ENCODE results near the gene KLF6. TPM values are rescaled to one million over a fixed set of nuclear protein-coding genes. Genes with fewer than 3 reads are reported as not detected.

KLF6 gene
- total RNA-seq, 4 donors from 2014 or later, result 23.3 to 84.7 (median 49.8) TPM

DNA sequence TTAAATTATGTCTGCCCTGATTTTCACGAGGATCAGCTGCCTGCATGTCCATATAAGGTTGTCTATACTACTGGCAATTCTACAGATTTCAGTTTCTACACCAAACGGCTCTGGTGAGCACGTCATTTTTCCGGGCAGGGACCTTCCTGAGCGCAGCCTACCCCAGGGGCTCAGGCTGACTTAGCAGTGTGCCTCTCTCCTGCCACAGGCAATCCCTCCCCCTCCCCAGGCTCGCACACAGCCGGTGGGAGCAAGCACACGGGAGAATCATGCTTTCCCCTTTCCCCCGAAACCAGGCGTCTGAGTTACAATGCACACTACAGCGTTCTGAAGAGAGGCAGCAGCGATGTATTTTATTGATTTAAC is 1.7 kb downstream of the KLF6 start:
- peak overlapping the region; percentile 97 to 100 (median 98) for H3K27ac ChIP-seq
- in situ Hi-C loops (cut with MboI; ENCODE audit: low sequenced_read_pairs in 4 of 4), result loop anchor here in 2 of 4 donors (5.0 to 25.0 kb wide), 3 partner anchors 321 to 979 kb away; no protein-coding TSS in a partner anchor
- H3K4me1 ChIP-seq, result peaks cover 31 to 39% of the 10 kb centered on the region in 2 donors

DNA sequence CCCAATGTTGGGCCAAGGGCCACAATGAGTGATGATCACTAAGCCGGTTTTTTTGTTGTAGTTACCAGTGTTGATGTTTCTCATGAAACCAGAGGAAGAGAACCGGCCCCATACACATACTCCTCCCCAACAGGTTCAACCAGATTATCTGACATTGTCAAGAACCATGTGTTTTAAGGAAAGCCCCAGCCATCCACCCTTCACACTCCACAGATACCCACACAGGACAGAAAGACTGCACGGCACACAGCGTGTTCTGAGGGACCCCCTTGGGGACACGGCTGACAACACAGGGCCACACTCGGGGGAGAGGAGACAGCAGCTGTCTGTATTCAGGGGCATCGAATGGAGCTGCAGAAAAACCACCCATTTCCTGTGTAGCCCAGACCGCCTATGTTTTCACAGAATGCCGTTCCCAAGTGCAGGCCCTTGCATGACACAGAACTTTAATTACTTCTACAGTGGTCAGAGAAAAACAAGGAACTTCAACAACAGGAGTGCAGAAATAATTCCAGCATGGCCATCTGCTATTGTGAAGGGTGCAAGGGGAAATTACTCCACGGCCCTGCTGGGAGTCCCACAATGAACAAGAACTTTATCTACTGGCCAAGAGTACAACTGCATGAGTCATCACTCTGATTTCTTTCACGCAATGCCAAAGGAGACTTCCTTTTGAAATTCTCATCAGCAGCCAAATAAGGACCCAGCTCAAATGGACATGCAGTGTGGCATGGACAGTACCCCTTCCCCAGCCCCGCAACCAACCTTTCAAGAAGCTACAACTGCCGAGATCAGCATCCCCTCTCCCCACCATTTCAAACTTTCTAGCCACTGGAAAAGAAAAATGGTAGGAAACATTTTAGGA is 2.3 kb downstream of the KLF6 start:
- Histone ChIP-seq H3K27ac (peak overlapping the region; percentile 97 to 100 (median 98)), H3K36me3 (peaks cover 0 to 46% of the 10 kb centered on the region in 2 donors), H3K4me3 (peak overlapping the region; percentile 83 to 94 (median 90)), H3K27me3 (no peaks in the 10 kb centered on the region), H3K4me1 (peaks cover 37 to 45% of the 10 kb centered on the region in 2 donors), H3K9me3 (no peaks in the 10 kb centered on the region)
- in situ Hi-C loops (cut with MboI; ENCODE audit: low sequenced_read_pairs in 4 of 4), result loop anchor here in 2 of 4 donors (5.0 to 25.0 kb wide), 3 partner anchors 320 to 980 kb away; no protein-coding TSS in a partner anchor
- intact Hi-C loops (cut with DNase I; ENCODE audit: low total_unique reads), result loop anchor here (1.0 to 10.0 kb wide), 9 partner anchors 28 to 985 kb away; no protein-coding TSS in a partner anchor
- TF ChIP-seq, protein P1, sequence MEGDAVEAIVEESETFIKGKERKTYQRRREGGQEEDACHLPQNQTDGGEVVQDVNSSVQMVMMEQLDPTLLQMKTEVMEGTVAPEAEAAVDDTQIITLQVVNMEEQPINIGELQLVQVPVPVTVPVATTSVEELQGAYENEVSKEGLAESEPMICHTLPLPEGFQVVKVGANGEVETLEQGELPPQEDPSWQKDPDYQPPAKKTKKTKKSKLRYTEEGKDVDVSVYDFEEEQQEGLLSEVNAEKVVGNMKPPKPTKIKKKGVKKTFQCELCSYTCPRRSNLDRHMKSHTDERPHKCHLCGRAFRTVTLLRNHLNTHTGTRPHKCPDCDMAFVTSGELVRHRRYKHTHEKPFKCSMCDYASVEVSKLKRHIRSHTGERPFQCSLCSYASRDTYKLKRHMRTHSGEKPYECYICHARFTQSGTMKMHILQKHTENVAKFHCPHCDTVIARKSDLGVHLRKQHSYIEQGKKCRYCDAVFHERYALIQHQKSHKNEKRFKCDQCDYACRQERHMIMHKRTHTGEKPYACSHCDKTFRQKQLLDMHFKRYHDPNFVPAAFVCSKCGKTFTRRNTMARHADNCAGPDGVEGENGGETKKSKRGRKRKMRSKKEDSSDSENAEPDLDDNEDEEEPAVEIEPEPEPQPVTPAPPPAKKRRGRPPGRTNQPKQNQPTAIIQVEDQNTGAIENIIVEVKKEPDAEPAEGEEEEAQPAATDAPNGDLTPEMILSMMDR (IDR thresholded peaks at IDR 0.05 in 4 of 5, conservative IDR thresholded peaks at IDR 0.05 in 1 of 5), result no peak
- TF ChIP-seq POLR2A (IDR thresholded peaks at IDR 0.05), result peak; percentile 80 to 90
- DNase-seq, result peak; percentile 85 to 86
- ATAC-seq, result peak; percentile 63 to 66

More for the DNA sequence above, 1.7 kb downstream of the KLF6 start:
- peak; percentile 9 to 23 for ATAC-seq
- Histone ChIP-seq H3K36me3 (peaks cover 0 to 40% of the 10 kb centered on the region in 2 donors), H3K9me3 (no peaks in the 10 kb centered on the region), H3K4me3 (peak overlapping the region; percentile 83 to 94 (median 90)), H3K27me3 (no peaks in the 10 kb centered on the region)
- TF ChIP-seq, protein P1 (IDR thresholded peaks at IDR 0.05 in 4 of 5, conservative IDR thresholded peaks at IDR 0.05 in 1 of 5), result no peak
- peak in 1 of 2 donors; percentile 78 for TF ChIP-seq POLR2A (IDR thresholded peaks at IDR 0.05)
- peak in 1 of 2 donors; percentile 64 for DNase-seq
- intact Hi-C loops (cut with DNase I; ENCODE audit: low total_unique reads), result loop anchor here (1.0 to 10.0 kb wide), 9 partner anchors 27 to 984 kb away; no protein-coding TSS in a partner anchor

DNA sequence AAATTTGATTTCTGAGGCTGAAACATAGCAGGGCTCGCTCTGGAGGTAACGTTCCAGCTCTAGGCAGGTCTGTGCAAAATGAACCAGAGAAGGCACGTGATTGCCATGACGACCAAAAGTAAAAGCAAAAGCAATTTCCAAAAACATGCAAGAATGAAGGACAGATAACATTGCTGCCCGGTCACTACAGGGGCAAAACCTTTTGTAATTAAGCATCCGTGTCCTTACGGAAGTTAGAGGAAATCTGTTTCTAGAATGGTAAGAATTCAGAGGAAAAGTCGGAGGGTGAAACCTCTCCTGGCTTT is 2.9 kb downstream of the KLF6 start:
- TF ChIP-seq POLR2A (IDR thresholded peaks at IDR 0.05), result no peak
- TF ChIP-seq, protein P1 (IDR thresholded peaks at IDR 0.05 in 4 of 5, conservative IDR thresholded peaks at IDR 0.05 in 1 of 5), result no peak
- in situ Hi-C loops (cut with MboI; ENCODE audit: low sequenced_read_pairs in 4 of 4), result loop anchor here in 2 of 4 donors (5.0 to 25.0 kb wide), 3 partner anchors 320 to 980 kb away; no protein-coding TSS in a partner anchor
- Histone ChIP-seq H3K9me3 (no peaks in the 10 kb centered on the region), H3K27me3 (no peaks in the 10 kb centered on the region), H3K27ac (peak overlapping the region; percentile 97 to 100 (median 98)), H3K36me3 (peaks cover 0 to 52% of the 10 kb centered on the region in 2 donors), H3K4me1 (peaks cover 43 to 49% of the 10 kb centered on the region in 2 donors), H3K4me3 (peak overlapping the region; percentile 83 to 94 (median 90))
- DNase-seq (no peak), ATAC-seq (no peak)
- intact Hi-C loops (cut with DNase I; ENCODE audit: low total_unique reads), result loop anchor here (2.0 to 10.0 kb wide), 8 partner anchors 33 to 985 kb away; no protein-coding TSS in a partner anchor

GRCh38 chr10:3781468-3782145 is 3.4 kb downstream of the KLF6 start:
- peak in 1 of 2 donors; percentile 52 for DNase-seq
- in situ Hi-C loops (cut with MboI; ENCODE audit: low sequenced_read_pairs in 4 of 4), result loop anchor here in 2 of 4 donors (5.0 to 25.0 kb wide), 3 partner anchors 319 to 981 kb away; no protein-coding TSS in a partner anchor
- H3K4me1 ChIP-seq, result peaks cover 48 to 54% of the 10 kb centered on the region in 2 donors

More at GRCh38 chr10:3781468-3782145, 3.4 kb downstream of the KLF6 start:
- intact Hi-C loops (cut with DNase I; ENCODE audit: low total_unique reads), result loop anchor here (2.0 to 10.0 kb wide), 8 partner anchors 33 to 986 kb away; no protein-coding TSS in a partner anchor
- Histone ChIP-seq H3K27ac (peak overlapping the region; percentile 97 to 100 (median 98)), H3K36me3 (peaks cover 0 to 56% of the 10 kb centered on the region in 2 donors), H3K4me3 (peak overlapping the region; percentile 83 to 94 (median 90)), H3K9me3 (no peaks in the 10 kb centered on the region), H3K27me3 (no peaks in the 10 kb centered on the region)
- TF ChIP-seq, protein P1 (IDR thresholded peaks at IDR 0.05 in 4 of 5, conservative IDR thresholded peaks at IDR 0.05 in 1 of 5), result peak in 4 of 5 experiments; percentile 41 to 61 (median 50)
- no peak for TF ChIP-seq POLR2A (IDR thresholded peaks at IDR 0.05)
- no peak for ATAC-seq

Data from gastrocnemius medialis (tissue), 4 donors.